Skeletal muscle tissue (tissue), 4 donors: Measurements from ENCODE around the gene CKAP2. TPM values are rescaled to one million over a fixed set of nuclear protein-coding genes. Genes with fewer than 3 reads are reported as not detected.
"Not testable (repeated sequence)": the region's sequence is repeated elsewhere in the genome, so short reads cannot be mapped to it uniquely, and the experiment has no call there.

Source experiments
- H3K27ac ChIP-seq: one replicate; pipeline ENCODE4 v1.7.0; 2013; ENCODE audit warnings: mild to moderate bottlenecking, low read depth, low read length, inconsistent platforms
- H3K27me3 ChIP-seq, 3 donors: one replicate each; pipeline ENCODE4 v1.7.0; 2013; ENCODE audit warnings: low read length in 3 of 3; ENCODE audit not compliant: control insufficient read depth in 3 of 3, insufficient read depth in 3 of 3
- H3K36me3 ChIP-seq, 3 donors: one replicate each; pipeline ENCODE4 v1.7.0; 2013; ENCODE audit warnings: low read length in 3 of 3; ENCODE audit not compliant: control insufficient read depth in 3 of 3, insufficient read depth in 3 of 3
- H3K4me1 ChIP-seq, 3 donors: one replicate each; pipeline ENCODE4 v1.7.0; 2013; ENCODE audit warnings: low read length in 3 of 3, mild to moderate bottlenecking in 3 of 3; ENCODE audit not compliant: control insufficient read depth in 3 of 3, insufficient read depth in 3 of 3
- H3K4me3 ChIP-seq, 3 donors: one replicate each; pipeline ENCODE4 v1.7.0; 2013; ENCODE audit warnings: low read length in 3 of 3
- H3K9ac ChIP-seq, 3 donors: one replicate each; pipeline ENCODE4 v1.7.0; 2013; ENCODE audit warnings: low read length in 3 of 3, mild to moderate bottlenecking in 3 of 3, moderate library complexity in 2 of 3, low read depth in 1 of 3
- H3K9me3 ChIP-seq, 3 donors: one replicate each; pipeline ENCODE4 v1.7.0; 2013; ENCODE audit warnings: low read length in 3 of 3; ENCODE audit not compliant: control insufficient read depth in 3 of 3
- total RNA-seq: library from RNA; depleted of rRNA; stranded (reverse); fragments of >200 nt; gene quantifications from one replicate; pipeline ENCODE4 v1.2.3, GENCODE V29; 2014
- donor health status: Osteomylitis.

CKAP2 gene
- total RNA-seq, 1 donor from 2014 or later, result 14.1 TPM

DNA sequence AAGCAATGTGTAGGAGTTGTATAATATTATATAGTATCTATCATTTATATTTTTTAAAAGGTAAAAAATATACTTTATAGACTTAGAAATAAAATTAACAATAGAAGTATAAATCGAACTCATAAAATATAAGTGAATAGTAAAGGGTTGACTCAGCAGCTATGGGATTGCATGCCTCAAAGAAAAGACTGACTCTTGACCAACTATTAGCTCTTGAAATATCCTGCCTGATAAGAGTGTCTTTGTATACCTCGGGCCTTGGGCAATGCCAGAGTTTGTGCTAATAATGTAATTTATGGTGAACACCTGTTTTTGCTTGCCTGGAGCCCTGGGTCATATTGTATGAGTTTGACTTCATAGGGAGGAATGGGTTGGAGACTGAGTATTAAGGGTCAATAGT, 31.8 kb downstream of the CKAP2 start:
- not testable (repeated sequence) for H3K9me3 ChIP-seq, H3K4me1 ChIP-seq, H3K36me3 ChIP-seq, H3K4me3 ChIP-seq, H3K27me3 ChIP-seq, H3K9ac ChIP-seq, H3K27ac ChIP-seq

DNA sequence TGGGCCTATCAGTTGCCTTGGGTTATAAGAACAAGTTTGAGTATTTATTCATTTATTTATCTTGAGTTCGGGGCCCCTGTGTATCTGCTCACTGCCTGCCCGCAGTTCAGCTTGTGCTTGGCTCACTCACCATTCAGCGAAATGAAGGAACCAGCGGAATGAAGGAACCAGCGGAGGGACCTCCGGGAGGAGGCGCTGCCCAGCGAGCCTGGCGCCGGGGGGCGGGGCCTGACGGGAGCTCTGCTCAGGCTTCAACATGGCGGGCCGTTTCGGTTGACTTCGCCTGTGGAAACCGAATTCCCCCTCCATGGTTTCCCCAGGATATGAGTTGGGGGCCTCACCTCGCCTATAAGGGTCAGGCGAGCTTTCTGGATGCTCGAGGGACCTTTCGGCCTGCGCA, 33.5 kb downstream of the CKAP2 start:
- not testable (repeated sequence) for H3K27me3 ChIP-seq, H3K4me1 ChIP-seq, H3K9me3 ChIP-seq, H3K9ac ChIP-seq, H3K36me3 ChIP-seq, H3K27ac ChIP-seq, H3K4me3 ChIP-seq

DNA sequence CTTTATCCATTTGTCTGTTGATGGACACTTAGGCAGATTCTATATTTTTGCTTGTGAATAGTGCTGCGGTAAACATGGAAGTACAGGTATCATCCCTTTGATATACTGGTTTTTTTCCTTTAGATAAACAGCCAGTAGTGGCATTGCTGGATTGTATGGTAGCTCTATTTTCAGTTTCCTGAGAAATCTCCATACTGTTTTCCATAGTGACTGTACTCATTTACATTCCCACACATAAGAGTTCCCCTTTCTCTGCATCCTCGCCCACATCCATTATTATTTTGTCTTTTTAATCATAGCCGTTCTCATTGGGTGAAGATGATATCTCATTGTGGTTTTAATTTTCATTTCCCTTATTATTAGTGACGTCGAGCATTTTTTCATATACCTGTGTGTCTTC, 35.7 kb downstream of the CKAP2 start:
- H3K27ac ChIP-seq, H3K9ac ChIP-seq, H3K4me3 ChIP-seq, H3K27me3 ChIP-seq, H3K36me3 ChIP-seq, H3K4me1 ChIP-seq, H3K9me3 ChIP-seq: not testable (repeated sequence)

DNA sequence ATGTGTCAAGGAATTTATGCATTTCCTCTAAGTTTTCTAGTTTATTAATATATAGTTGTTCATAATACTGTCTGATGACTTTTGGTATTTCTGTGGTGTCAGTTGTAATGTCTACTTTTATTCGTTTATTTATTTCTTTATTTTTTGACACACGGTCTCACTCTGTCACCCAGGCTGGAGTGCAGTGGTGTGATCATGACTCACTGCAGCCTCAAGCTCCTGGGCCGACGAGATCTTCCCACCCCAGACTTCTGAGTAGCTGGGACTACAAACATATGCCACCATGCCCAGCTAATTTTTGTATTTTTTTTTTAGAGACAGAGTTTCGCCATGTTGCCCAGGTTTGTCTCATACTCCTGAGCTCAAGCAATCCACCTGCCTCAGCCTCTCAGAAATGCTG, 39.0 kb downstream of the CKAP2 start:
- not testable (repeated sequence) for H3K9me3 ChIP-seq, H3K4me1 ChIP-seq, H3K36me3 ChIP-seq, H3K27me3 ChIP-seq, H3K27ac ChIP-seq, H3K4me3 ChIP-seq, H3K9ac ChIP-seq

DNA sequence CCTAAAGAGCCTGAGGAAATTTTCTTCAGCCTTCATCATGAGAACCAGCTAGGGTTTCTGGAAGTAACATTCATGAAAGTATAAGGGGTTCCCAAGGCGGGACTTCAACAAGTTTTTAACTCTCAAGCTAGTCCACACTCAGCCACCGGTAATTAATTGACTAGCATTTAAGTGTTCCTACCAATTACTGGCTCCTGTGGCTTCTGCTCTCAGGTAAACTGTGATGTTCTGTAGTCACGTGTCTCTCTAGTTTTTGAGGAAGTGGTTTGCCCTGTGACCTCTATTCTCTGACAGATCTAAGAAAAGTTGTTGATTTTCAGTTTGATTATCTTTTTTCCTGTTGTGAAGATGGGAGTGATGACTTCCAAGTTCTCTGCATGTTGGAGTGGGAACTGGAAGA, 42.7 kb downstream of the CKAP2 start:
- H3K9ac ChIP-seq, H3K27me3 ChIP-seq, H3K27ac ChIP-seq, H3K4me3 ChIP-seq, H3K36me3 ChIP-seq, H3K9me3 ChIP-seq, H3K4me1 ChIP-seq: not testable (repeated sequence)

DNA sequence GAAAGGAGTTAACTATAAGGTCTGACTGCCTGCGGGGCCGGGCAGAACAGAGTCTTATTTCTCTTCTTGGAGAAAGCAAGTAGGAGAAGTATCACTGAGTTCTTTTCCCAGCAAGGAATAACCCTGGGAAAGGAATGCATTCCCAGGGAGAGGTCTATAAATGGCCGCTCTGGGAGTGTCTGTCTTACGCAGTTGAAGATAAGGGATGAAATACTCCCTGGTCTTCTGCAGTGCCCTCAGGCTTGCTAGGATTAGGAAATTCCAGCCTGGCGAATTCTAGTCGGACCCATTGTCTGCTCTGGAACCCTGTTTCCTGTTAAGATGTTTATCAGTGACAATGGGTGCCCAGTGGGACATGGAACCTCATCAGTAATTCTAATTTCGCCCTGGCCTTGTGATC, 47.0 kb downstream of the CKAP2 start:
- not testable (repeated sequence) for H3K9me3 ChIP-seq, H3K4me3 ChIP-seq, H3K36me3 ChIP-seq, H3K27me3 ChIP-seq, H3K27ac ChIP-seq, H3K9ac ChIP-seq, H3K4me1 ChIP-seq

- not testable (repeated sequence) for H3K36me3 ChIP-seq, H3K9ac ChIP-seq, H3K4me3 ChIP-seq, H3K27ac ChIP-seq, H3K27me3 ChIP-seq, H3K4me1 ChIP-seq, H3K9me3 ChIP-seq
Measured at GRCh38 chr13:52505843-52506242, 50.6 kb downstream of the CKAP2 start.

- H3K9me3 ChIP-seq, result not testable (repeated sequence)
Measured at GRCh38 chr13:52509532-52509931, 54.3 kb downstream of the CKAP2 start.

DNA sequence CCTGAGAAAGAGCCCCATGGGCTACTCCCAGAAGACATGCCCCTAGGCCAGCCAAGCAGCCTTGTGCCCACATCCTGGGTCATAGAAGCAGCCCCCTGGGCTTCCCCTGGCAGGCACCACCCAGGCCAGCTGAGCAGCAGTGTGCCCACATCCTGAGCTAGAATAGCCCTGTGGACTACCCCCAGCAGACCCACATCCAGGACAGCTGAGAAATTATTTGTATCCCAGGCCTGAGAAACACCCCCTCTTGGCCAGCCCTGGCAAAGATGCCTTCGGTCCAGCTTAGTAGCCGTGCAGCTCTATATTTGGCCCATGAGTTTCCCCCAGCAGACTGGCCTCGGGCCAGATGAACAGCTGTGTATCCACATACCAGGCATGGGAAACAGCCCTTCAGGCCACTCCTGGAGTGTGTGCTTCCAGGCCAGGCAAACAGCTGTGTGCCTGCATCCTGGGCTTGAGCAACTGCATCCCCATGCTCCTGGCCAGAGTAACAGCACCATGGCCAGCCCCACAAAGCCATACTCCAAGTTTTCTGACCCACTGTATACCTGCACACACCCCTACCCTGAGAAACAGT, 55.0 kb downstream of the CKAP2 start:
- H3K4me1 ChIP-seq, H3K36me3 ChIP-seq, H3K4me3 ChIP-seq, H3K9me3 ChIP-seq, H3K27me3 ChIP-seq, H3K9ac ChIP-seq: not testable (repeated sequence)
- peak overlapping the region; percentile 36 for H3K27ac ChIP-seq

More at GRCh38 chr13:52509532-52509931, 54.3 kb downstream of the CKAP2 start:
- H3K4me1 ChIP-seq, H3K27ac ChIP-seq, H3K36me3 ChIP-seq, H3K9ac ChIP-seq, H3K4me3 ChIP-seq, H3K27me3 ChIP-seq: not testable (repeated sequence)

DNA sequence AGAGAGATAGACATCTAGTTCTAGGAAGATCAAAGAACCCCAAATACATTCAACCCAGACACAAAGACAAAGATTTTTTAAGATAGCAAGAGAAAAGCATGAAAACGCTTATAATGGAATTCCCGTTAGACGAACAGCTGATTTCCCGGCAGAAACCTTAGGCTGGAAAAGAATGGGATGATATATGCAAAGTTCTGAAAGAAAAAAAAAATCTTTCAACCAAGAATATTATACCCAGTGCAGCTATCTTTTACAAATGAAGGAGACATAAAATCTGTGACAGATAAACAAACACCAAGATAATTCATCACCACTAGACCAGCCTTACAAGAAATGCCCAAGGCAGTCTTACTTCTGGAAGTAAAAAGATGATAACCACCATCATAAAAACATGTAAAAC, 56.3 kb downstream of the CKAP2 start:
- not testable (repeated sequence) for H3K27me3 ChIP-seq, H3K36me3 ChIP-seq, H3K9me3 ChIP-seq, H3K4me1 ChIP-seq, H3K27ac ChIP-seq, H3K4me3 ChIP-seq, H3K9ac ChIP-seq

GRCh38 chr13:52513957-52514596, 58.8 kb downstream of the CKAP2 start:
- H3K4me3 ChIP-seq, H3K4me1 ChIP-seq, H3K9ac ChIP-seq, H3K36me3 ChIP-seq, H3K27me3 ChIP-seq, H3K9me3 ChIP-seq: not testable (repeated sequence)
- peak overlapping the region; percentile 44 for H3K27ac ChIP-seq
